Mammary epithelial cell (primary cell): Measurements from ENCODE around the gene CNTNAP2.

Source experiments
- CTCF ChIP-seq, 2 donors: IDR thresholded peaks in 1 of 2; conservative IDR thresholded peaks in 1 of 2; 2 replicates each; pipeline ENCODE4 v1.5.1; 2011 to 2012; ENCODE audit warnings: inconsistent platforms in 2 of 2, low read length in 2 of 2, mild to moderate bottlenecking in 2 of 2, control low read depth in 1 of 2, low read depth in 1 of 2; ENCODE audit not compliant: insufficient read depth in 1 of 2; ENCODE audit errors: extremely low read depth in 1 of 2
- EZH2 ChIP-seq: IDR thresholded peaks from 2 replicates; pipeline ENCODE4 v1.6.1; 2012; ENCODE audit warnings: low read length, inconsistent platforms, borderline replicate concordance

GRCh38 chr7:147681530-147681929 is 1564.9 kb downstream of the CNTNAP2 start:
- TF ChIP-seq CTCF (conservative IDR thresholded peaks at IDR 0.05 in 1 of 2, IDR thresholded peaks at IDR 0.05 in 1 of 2; ENCODE audit: extremely low read depth in 1 of 2, insufficient read depth in 1 of 2, low read depth in 1 of 2, low read length in 2 of 2) (no peak), EZH2 (no peak)
